ENCODE data around the gene EHD1. TPM values are rescaled to one million over a fixed set of nuclear protein-coding genes. Genes with fewer than 3 reads are reported as not detected.

The EHD1 gene
- total and polyA plus RNA-seq, 9 of the 15 experiments (the other 6 are each of a cell fraction or from before 2014, with no cell fraction given) = 0.46 to 65.0 (median 16.4) TPM

GRCh38 chr11:64888729-64889511, 10.5 kb upstream of the EHD1 start (continued):
- TF ChIP-seq ZBTB26 (CRISPR knock-in tag; IDR thresholded peaks at IDR 0.05) = peak; percentile 53; the same call in 1 of the 2 replicates
- TF ChIP-seq, protein P1, sequence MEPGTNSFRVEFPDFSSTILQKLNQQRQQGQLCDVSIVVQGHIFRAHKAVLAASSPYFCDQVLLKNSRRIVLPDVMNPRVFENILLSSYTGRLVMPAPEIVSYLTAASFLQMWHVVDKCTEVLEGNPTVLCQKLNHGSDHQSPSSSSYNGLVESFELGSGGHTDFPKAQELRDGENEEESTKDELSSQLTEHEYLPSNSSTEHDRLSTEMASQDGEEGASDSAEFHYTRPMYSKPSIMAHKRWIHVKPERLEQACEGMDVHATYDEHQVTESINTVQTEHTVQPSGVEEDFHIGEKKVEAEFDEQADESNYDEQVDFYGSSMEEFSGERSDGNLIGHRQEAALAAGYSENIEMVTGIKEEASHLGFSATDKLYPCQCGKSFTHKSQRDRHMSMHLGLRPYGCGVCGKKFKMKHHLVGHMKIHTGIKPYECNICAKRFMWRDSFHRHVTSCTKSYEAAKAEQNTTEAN (CRISPR knock-in tag; IDR thresholded peaks at IDR 0.05) = no peak
- peak; percentile 97 for TF ChIP-seq MAZ (CRISPR knock-in tag; conservative IDR thresholded peaks at IDR 0.05 in 1 of 2, IDR thresholded peaks at IDR 0.05 in 1 of 2)
- TF ChIP-seq GTF2E2 (tag; IDR thresholded peaks at IDR 0.05) = no peak
- TF ChIP-seq SNRNP70 (optimal IDR thresholded peaks at IDR 0.05; ENCODE audit: low read depth, low read length) = no peak
- TF ChIP-seq BRCA1 (IDR thresholded peaks at IDR 0.05) = no peak
- no peak for TF ChIP-seq BRCA1 (CRISPR knock-in tag; IDR thresholded peaks at IDR 0.05)
- TF ChIP-seq STAT5A (IDR thresholded peaks at IDR 0.05; ENCODE audit: borderline replicate concordance, low read length) = peak; percentile 89
- peak; percentile 100 for TF ChIP-seq ZKSCAN1 (IDR thresholded peaks at IDR 0.05; ENCODE audit: low read depth, low read length)
- peak; percentile 55 to 66 for TF ChIP-seq NRF1 (conservative IDR thresholded peaks at IDR 0.05 in 1 of 2, IDR thresholded peaks at IDR 0.05 in 1 of 2)
- TF ChIP-seq RNF2 (IDR thresholded peaks at IDR 0.05) = peak; percentile 95
- TF ChIP-seq MTA3 (IDR thresholded peaks at IDR 0.05; ENCODE audit: borderline replicate concordance) = peak; percentile 96; the same call in 1 of the 2 replicates
- peak; percentile 84 for TF ChIP-seq JUN (IDR thresholded peaks at IDR 0.05; ENCODE audit: borderline replicate concordance, low read depth, low read length)
- TF ChIP-seq JUN (CRISPR knock-in tag; IDR thresholded peaks at IDR 0.05; ENCODE audit: borderline replicate concordance) = no peak; the same call in 1 of the 2 replicates
- TF ChIP-seq ETV5 (CRISPR knock-in tag; IDR thresholded peaks at IDR 0.05; ENCODE audit: low read depth) = peak; percentile 52; the same call in 1 of the 2 replicates
- TF ChIP-seq BRF2 (IDR thresholded peaks at IDR 0.05; ENCODE audit: borderline replicate concordance, insufficient read depth, insufficient read length) = no peak
- peak in 1 of 2 experiments; percentile 88; a peak in 1 of 4 replicates for TF ChIP-seq SRF (CRISPR knock-in tag; IDR thresholded peaks at IDR 0.05)
- peak; percentile 87 for TF ChIP-seq ATF3 (IDR thresholded peaks at IDR 0.05)
- peak; percentile 84; the same call in 1 of the 2 replicates for TF ChIP-seq ATF3 (CRISPR knock-in tag; conservative IDR thresholded peaks at IDR 0.05)
- TF ChIP-seq CBX1 (IDR thresholded peaks at IDR 0.05; ENCODE audit: low read depth) = 0 out of 2 replicates have a peak, but pooled peaks have one; percentile 21
- TF ChIP-seq ZNF146 (CRISPR knock-in tag; IDR thresholded peaks at IDR 0.05; ENCODE audit: unreplicated experiment) = no peak
- TF ChIP-seq MTA1 (IDR thresholded peaks at IDR 0.05; ENCODE audit: borderline replicate concordance) = peak; percentile 89

Measured in K562 (cell line).